Neuronal stem cell (in vitro differentiated cells): ENCODE measurements around the gene SUSD3.

Source experiments
- DNase-seq: peaks from one replicate; pipeline ENCODE4 v3.0.0-alpha.2; 2013; ENCODE audit warnings: low spot score
- H2AFZ ChIP-seq: one replicate; pipeline ENCODE4 v1.6.1; 2013; ENCODE audit warnings: mild to moderate bottlenecking, low read length, inconsistent platforms
- H2AK5ac ChIP-seq: 2 replicates; pipeline ENCODE4 v1.6.1; 2013; ENCODE audit warnings: low read depth, mild to moderate bottlenecking, inconsistent platforms, low read length, moderate library complexity, mixed read lengths
- H2BK120ac ChIP-seq: 2 replicates; pipeline ENCODE4 v1.6.1; 2013; ENCODE audit warnings: low read depth, mild to moderate bottlenecking, inconsistent platforms, low read length, moderate library complexity, mixed read lengths
- H2BK12ac ChIP-seq: one replicate; pipeline ENCODE4 v1.6.1; 2013; ENCODE audit warnings: low read length, inconsistent platforms
- H2BK15ac ChIP-seq: 2 replicates; pipeline ENCODE4 v1.6.1; 2013; ENCODE audit warnings: mild to moderate bottlenecking, low read length, inconsistent platforms, mixed read lengths
- H2BK5ac ChIP-seq: one replicate; pipeline ENCODE4 v1.6.1; 2013; ENCODE audit warnings: inconsistent platforms, mild to moderate bottlenecking, low read length, moderate library complexity
- H3K14ac ChIP-seq: one replicate; pipeline ENCODE4 v1.6.1; 2013; ENCODE audit warnings: low read length, inconsistent platforms
- H3K18ac ChIP-seq: 2 replicates; pipeline ENCODE4 v1.6.1; 2013; ENCODE audit warnings: low read length, inconsistent platforms
- H3K23ac ChIP-seq: 2 replicates; pipeline ENCODE4 v1.6.1; 2013; ENCODE audit warnings: low read depth, mild to moderate bottlenecking, mixed read lengths, low read length, inconsistent platforms; ENCODE audit not compliant: poor library complexity
- H3K27ac ChIP-seq: replicated peaks from 3 replicates; pipeline ENCODE4 v1.5.1; 2013; ENCODE audit warnings: low read length, inconsistent platforms
- H3K27me3 ChIP-seq, 3 experiments: 2 replicates each; pipeline ENCODE4 v1.6.1; 2013; ENCODE audit warnings: low read length in 3 of 3, mild to moderate bottlenecking in 2 of 3, inconsistent platforms in 1 of 3, low read depth in 1 of 3, mixed read lengths in 1 of 3, moderate library complexity in 1 of 3; ENCODE audit not compliant: control insufficient read depth in 3 of 3, insufficient read depth in 3 of 3
- H3K36me3 ChIP-seq, 2 donors: replicated peaks in 1 of 2; 2 replicates each; pipeline ENCODE4 v1.6.1; 2013; ENCODE audit warnings: low read length in 2 of 2; ENCODE audit not compliant: control insufficient read depth in 2 of 2, insufficient read depth in 2 of 2
- H3K4ac ChIP-seq: 2 replicates; pipeline ENCODE4 v1.6.1; 2013; ENCODE audit warnings: inconsistent platforms, mild to moderate bottlenecking, low read length, moderate library complexity
- H3K4me1 ChIP-seq, 2 donors: 1 replicate in 1 of 2; 2 replicates in 1 of 2; pipeline ENCODE4 v1.6.1; 2013; ENCODE audit warnings: low read length in 2 of 2, low read depth in 1 of 2; ENCODE audit not compliant: control insufficient read depth in 2 of 2, insufficient read depth in 1 of 2
- H3K4me2 ChIP-seq: one replicate; pipeline ENCODE4 v1.6.1; 2013; ENCODE audit warnings: mild to moderate bottlenecking, low read length, inconsistent platforms; ENCODE audit not compliant: insufficient read depth, poor library complexity, severe bottlenecking
- H3K4me3 ChIP-seq, 2 donors: 2 replicates each; pipeline ENCODE4 v1.5.1; 2013; ENCODE audit warnings: low read length in 2 of 2, mild to moderate bottlenecking in 2 of 2, inconsistent platforms in 1 of 2, moderate library complexity in 1 of 2
- H3K79me1 ChIP-seq: one replicate; pipeline ENCODE4 v1.6.1; 2013; ENCODE audit warnings: low read depth, mild to moderate bottlenecking, inconsistent platforms, low read length, moderate library complexity
- H3K9ac ChIP-seq: one replicate; pipeline ENCODE4 v1.6.1; 2013; ENCODE audit warnings: mild to moderate bottlenecking, low read depth, low read length, inconsistent platforms; ENCODE audit not compliant: poor library complexity
- H3K9me3 ChIP-seq, 2 donors: replicated peaks in 1 of 2; 2 replicates each; pipeline versions ENCODE3 to v1.6.1; 2013; ENCODE audit warnings: low read length in 2 of 2, mild to moderate bottlenecking in 2 of 2, inconsistent platforms in 1 of 2, low read depth in 1 of 2, mixed read lengths in 1 of 2, moderate library complexity in 1 of 2; ENCODE audit not compliant: control insufficient read depth in 2 of 2, insufficient read depth in 1 of 2
- H4K8ac ChIP-seq: one replicate; pipeline ENCODE4 v1.6.1; 2013; ENCODE audit warnings: low read depth, mild to moderate bottlenecking, inconsistent platforms, low read length, moderate library complexity
- H4K91ac ChIP-seq: one replicate; pipeline ENCODE4 v1.6.1; 2013; ENCODE audit warnings: low read length, low read depth, mild to moderate bottlenecking, inconsistent platforms; ENCODE audit not compliant: poor library complexity
- WGBS, 2 donors: extraction: QIAGEN DNeasy Blood & Tissue Kit; methylation state at CpG; one replicate each; pipeline ENCODE4 v1.1.7; 2013; ENCODE audit warnings: missing lambda C conversion rate in 2 of 2, mixed read lengths in 1 of 2; ENCODE audit not compliant: insufficient read length in 2 of 2, insufficient replicate concordance in 1 of 2; ENCODE audit errors: extremely low coverage in 2 of 2; 5-methylcytosine and 5-hydroxymethylcytosine counted together

The SUSD3 gene

DNA sequence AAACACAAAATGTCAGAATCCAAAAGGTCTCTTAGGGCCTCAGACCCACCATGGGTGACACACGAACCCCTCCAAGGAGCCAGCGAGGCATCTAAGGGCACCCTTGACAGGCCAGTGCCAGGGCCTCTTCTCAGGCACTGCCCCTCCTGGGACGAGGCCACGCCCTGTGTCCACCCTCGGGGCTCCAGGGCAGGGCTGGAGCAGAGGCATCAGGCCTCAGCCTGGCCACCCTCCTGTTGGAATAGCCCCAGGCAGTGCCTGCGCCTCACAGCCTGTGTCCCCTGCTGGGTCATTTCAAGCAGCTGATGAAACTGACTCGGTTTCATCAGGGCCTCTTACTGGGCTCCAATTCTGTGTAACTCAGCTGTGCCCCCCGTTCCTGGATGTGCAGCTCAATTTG is 32.8 kb upstream of the SUSD3 start:
- H3K4ac ChIP-seq = no peak overlapping the region
- WGBS, 2 donors = no CpG with 5 or more reads among the region's 8 CpGs

DNA sequence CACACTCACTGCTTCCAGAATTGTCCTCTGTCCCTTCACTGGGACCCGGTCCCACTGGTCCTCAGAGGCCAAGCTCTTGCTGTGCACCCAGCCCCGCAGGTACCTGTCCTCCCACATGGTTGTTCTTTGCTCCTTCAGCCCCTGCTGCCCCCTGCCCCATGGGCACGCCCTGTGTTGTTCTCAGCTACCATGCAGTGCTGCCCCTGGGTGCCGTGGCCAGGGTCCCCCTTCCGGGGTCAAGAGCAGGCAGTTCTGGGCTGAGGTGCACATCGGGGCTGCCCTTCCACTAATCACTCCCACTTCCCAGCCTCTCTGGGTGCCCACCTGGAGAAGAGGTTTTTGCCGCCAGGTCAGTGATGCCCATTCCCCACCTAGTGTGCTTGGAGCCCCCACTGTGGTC is 31.9 kb upstream of the SUSD3 start:
- H3K14ac ChIP-seq = no peak overlapping the region
- peak overlapping the region; percentile 48 for H4K91ac ChIP-seq
- no peak overlapping the region for H2AFZ ChIP-seq
- no CpG with 5 or more reads among the region's 7 CpGs for WGBS, 2 donors
- H3K27me3 ChIP-seq = peaks cover 0 to 19% (median 0%) of the 10 kb centered on the region in 3 experiments
- H2BK15ac ChIP-seq = peak overlapping the region; percentile 39
- no peaks in the 10 kb centered on the region for H3K9me3 ChIP-seq
- H3K27ac ChIP-seq = no peak overlapping the region
- peak overlapping the region; percentile 38 for H2BK120ac ChIP-seq
- H2BK5ac ChIP-seq = peak overlapping the region; percentile 43
- peaks cover 0 to 4% of the 10 kb centered on the region in 2 donors for H3K4me1 ChIP-seq
- no peak overlapping the region for H3K4ac ChIP-seq
- no peak for DNase-seq
- peak overlapping the region; percentile 57 for H3K23ac ChIP-seq
- no peaks in the 10 kb centered on the region for H3K36me3 ChIP-seq
- H4K8ac ChIP-seq = no peak overlapping the region
- H3K4me2 ChIP-seq = no peak overlapping the region
- peak overlapping the region; percentile 51 for H2AK5ac ChIP-seq
- no peak overlapping the region for H3K4me3 ChIP-seq
- H3K9ac ChIP-seq = no peak overlapping the region
- peak overlapping the region; percentile 25 for H3K18ac ChIP-seq
- H3K79me1 ChIP-seq = no peaks in the 10 kb centered on the region
- no peak overlapping the region for H2BK12ac ChIP-seq

More for the DNA sequence above, 32.8 kb upstream of the SUSD3 start:
- Histone ChIP-seq H2AFZ (no peak overlapping the region), H3K9ac (no peak overlapping the region), H3K4me2 (no peak overlapping the region), H2AK5ac (no peak overlapping the region), H3K36me3 (no peaks in the 10 kb centered on the region), H2BK15ac (peak overlapping the region; percentile 22), H3K79me1 (no peaks in the 10 kb centered on the region), H2BK120ac (no peak overlapping the region), H4K8ac (no peak overlapping the region), H2BK12ac (no peak overlapping the region), H3K4me1 (peaks cover 0 to 7% of the 10 kb centered on the region in 2 donors), H3K18ac (no peak overlapping the region), H2BK5ac (no peak overlapping the region), H3K14ac (no peak overlapping the region), H3K27me3 (peaks cover 0 to 19% (median 0%) of the 10 kb centered on the region in 3 experiments), H3K23ac (no peak overlapping the region), H3K9me3 (no peaks in the 10 kb centered on the region), H3K27ac (no peak overlapping the region), H3K4me3 (no peak overlapping the region), H4K91ac (no peak overlapping the region)
- no peak for DNase-seq

GRCh38 chr9:93027750-93028149 is 30.8 kb upstream of the SUSD3 start:
- no peak overlapping the region for H2BK120ac ChIP-seq
- H3K27ac ChIP-seq = no peak overlapping the region
- no peak overlapping the region for H2AK5ac ChIP-seq
- no peak overlapping the region for H3K4me2 ChIP-seq
- no peak overlapping the region for H2BK15ac ChIP-seq
- no peak overlapping the region for H3K18ac ChIP-seq
- H3K4ac ChIP-seq = no peak overlapping the region
- WGBS, 2 donors = no CpG with 5 or more reads among the region's 10 CpGs
- H3K27me3 ChIP-seq = peaks cover 0 to 23% (median 0%) of the 10 kb centered on the region in 3 experiments
- no peak overlapping the region for H3K9ac ChIP-seq
- H3K9me3 ChIP-seq = no peaks in the 10 kb centered on the region
- H3K79me1 ChIP-seq = no peaks in the 10 kb centered on the region
- no peak overlapping the region for H2AFZ ChIP-seq
- no peaks in the 10 kb centered on the region for H3K4me1 ChIP-seq
- no peak overlapping the region for H4K91ac ChIP-seq
- DNase-seq = no peak
- H2BK12ac ChIP-seq = no peak overlapping the region
- no peak overlapping the region for H2BK5ac ChIP-seq
- no peak overlapping the region for H3K4me3 ChIP-seq
- no peak overlapping the region for H3K23ac ChIP-seq
- H3K36me3 ChIP-seq = no peaks in the 10 kb centered on the region
- H4K8ac ChIP-seq = no peak overlapping the region
- no peak overlapping the region for H3K14ac ChIP-seq

- H2BK15ac ChIP-seq = no peak overlapping the region
- no CpG with 5 or more reads among the region's 6 CpGs for WGBS, 2 donors
- H3K4ac ChIP-seq = no peak overlapping the region
- H3K4me1 ChIP-seq = no peaks in the 10 kb centered on the region
- H3K9ac ChIP-seq = no peak overlapping the region
- no peak overlapping the region for H3K4me3 ChIP-seq
- H4K8ac ChIP-seq = no peak overlapping the region
- no peak overlapping the region for H2AK5ac ChIP-seq
- H4K91ac ChIP-seq = no peak overlapping the region
- H3K4me2 ChIP-seq = no peak overlapping the region
- H2BK5ac ChIP-seq = no peak overlapping the region
- H3K27me3 ChIP-seq = peaks cover 0 to 27% (median 0%) of the 10 kb centered on the region in 3 experiments
- no peak overlapping the region for H3K27ac ChIP-seq
- H3K9me3 ChIP-seq = no peaks in the 10 kb centered on the region
- H2BK12ac ChIP-seq = no peak overlapping the region
- no peak overlapping the region for H2AFZ ChIP-seq
- H3K36me3 ChIP-seq = no peaks in the 10 kb centered on the region
- H2BK120ac ChIP-seq = no peak overlapping the region
- no peak for DNase-seq
- no peaks in the 10 kb centered on the region for H3K79me1 ChIP-seq
- H3K23ac ChIP-seq = no peak overlapping the region
- no peak overlapping the region for H3K18ac ChIP-seq
- H3K14ac ChIP-seq = no peak overlapping the region
Observed at GRCh38 chr9:93028448-93029006, 30.0 kb upstream of the SUSD3 start.
